ENCODE data around the gene SIDT2.
"Not testable (repeated sequence)": the region's sequence is repeated elsewhere in the genome, so short reads cannot be mapped to it uniquely, and the experiment has no call there.

Gene SIDT2

DNA sequence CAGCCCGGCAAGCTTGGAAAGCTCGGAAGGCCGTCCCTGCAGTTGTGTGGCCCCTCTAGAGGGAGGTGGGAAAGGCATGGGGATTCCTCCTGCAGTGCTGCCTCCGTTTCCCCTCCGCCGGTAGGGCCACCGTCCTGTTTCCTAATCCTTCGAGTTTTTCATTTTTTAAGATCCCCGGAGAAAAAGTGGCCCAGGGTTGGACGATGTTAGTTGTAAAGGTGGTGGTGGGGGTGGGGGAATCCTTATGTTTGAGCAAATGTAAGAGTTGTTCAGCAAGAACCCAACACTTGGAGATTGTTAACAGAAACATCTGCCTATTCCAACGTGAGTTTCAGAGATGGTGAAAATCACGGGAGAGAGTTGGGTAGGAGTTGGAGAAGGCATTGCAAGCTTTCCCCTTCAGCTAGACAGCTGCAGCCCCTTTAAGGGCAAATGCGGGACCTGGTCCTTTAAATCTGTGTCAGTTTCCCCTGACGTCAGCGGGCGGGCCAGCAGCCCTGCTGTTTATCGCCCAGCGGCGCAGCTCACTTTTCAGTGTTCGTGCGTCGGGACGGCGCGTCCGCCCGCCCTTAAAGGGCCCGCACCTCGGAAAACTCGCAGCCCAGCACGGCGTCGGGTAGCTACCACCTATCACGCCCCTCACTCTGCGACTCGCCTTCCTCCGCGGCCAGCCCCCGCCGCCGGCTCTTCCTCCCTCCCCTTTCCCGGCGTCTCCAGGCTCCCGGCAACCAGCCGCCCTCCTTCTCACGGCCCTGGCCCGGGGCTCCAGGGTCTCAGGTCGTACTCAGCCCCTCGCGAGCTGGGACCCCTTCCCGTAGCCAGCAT is at the start of gene SIDT2:
Gene SIDT2, plus strand, starts transcription at position 534 of the 825 bp plus-strand sequence. CDS start 521 bp downstream, outside the sequence.
- DNase-seq, result peak; percentile 92

DNA sequence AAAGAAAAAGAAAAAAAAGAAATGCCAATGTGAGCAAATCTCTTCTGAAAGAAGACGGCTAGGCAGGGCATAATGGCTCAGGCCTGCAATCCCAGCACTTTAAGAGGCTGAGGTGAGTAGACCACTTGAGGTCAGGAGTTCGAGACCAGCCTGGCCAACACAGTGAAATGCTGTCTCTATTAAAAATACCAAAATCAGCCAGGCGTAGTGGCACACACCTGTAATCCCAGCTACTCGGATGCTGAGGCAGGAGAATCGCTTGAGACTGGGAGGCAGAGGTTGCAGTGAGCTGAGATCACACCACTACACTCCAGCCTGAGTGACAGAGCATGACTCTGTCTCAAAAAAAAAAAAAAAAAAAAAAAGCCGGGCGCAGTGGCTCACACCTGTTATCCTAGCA is 48.1 kb upstream of the SIDT2 start:
- DNase-seq, result not testable (repeated sequence)

DNA sequence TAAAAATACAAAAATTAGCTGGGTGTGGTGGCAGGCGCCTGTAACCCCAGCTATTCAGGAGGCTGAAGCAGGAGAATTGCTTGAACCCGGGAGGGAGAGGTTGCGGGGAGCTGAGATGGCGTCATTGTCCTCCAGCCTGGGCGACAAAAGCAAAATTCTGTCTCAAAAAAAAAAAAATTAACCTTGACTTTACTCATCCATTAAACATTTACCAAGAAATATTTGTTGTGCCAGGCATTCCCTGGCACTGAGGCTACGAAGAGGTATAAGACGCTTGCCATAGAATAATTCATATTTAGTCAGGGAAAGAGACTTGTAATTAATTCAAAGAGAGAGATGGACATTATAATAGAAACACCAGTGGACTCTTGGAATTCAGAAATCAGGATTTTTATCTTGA is 47.7 kb upstream of the SIDT2 start:
- no peak for DNase-seq

DNA sequence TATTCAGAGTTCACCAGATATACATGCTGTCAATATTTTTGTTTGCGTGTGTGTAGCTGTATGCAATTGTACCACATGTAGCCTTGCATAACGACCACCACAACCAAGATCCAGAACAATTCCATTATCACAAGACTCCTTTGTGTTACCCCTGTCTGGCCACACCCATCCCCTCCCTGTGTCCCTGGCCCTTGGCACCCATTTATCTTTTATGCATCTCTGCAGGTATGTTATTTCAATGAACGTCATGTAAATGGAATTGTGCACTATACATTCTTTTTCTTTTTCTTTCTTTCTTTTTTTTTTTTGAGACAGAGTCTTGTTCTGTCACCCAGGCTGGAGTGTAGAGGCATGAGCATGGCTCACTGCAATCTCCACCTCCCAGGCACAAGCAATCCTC is 44.1 kb upstream of the SIDT2 start:
- DNase-seq, result no peak

DNA sequence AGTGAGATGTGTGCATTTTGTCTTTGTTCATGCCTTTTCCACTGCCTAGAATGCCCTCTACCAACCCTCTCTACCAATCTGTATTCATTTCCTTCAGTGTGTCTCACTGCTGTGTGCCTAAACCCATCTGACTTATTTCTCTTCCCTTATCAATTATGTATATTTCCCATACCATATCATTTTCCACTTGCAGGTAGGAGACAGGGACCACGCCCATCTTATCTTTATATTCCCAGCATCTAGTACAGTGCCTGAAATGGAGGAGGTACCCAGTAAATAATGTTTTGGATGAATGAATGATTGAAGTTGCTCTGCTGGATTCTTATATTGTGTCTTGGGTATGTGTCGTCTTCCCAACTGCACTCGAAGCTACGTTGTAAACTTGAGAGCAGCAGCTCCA is 43.6 kb upstream of the SIDT2 start:
- not testable (repeated sequence) for DNase-seq

DNA sequence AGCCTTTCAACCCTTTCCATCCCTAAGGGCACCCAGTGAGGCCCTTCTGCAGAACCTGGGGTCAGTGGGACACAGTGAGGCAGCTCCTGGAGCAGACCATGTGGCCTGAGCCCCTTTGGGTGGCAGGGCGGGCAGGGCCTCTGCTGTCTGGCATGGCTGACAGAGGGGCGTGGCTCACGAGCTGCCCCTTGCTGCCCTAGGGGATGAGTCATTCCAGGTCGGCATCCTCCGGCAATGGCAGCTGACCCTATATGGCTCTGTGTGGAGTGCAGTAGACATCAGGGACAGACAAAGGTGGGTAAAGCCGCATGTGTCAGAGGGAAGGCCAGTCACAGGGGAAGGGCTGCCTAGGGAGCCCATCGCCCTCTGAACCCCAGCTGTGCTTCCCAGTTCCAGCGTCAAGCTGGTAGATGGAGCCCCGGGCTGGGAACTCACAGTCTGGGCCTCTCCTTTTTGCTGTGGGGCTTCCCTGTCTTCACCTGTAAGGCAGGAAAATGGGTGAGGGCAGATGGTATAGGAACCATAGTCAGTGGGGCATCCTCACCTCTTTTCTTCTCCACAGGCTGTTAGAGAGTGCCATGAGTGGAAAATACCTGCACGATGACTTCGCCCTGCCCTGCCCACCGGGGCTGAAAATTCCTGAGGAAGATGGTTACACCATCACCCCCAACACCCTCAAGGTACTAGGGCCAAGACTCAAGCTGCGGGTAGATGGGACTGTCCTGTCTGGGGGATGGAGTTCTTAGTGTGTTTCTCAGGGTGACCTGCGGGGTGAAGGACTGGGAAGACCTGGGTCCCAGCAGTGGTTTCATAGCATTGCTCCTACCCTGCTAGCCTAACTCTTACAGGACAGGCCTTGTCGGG is 41.1 kb upstream of the SIDT2 start:
- not testable (repeated sequence) for DNase-seq

DNA sequence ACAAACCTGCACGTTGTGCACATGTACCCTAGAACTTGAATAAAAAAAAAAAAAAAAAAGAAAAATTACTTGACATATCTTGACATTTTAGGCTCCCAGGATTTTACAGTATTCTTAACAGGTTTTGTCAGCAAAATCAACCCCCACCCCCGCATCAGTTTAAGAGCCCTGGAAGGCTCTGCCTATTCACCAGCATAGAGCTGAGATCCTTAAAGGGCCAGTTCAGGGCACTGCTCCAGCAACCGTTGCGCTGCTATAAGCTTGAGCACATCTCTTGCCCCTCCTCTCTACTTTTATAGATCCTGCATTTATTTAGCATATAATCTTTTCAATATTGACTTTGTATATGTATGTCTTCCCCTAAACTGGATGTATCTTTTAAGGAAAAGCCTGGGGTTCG is 35.2 kb upstream of the SIDT2 start:
- peak; percentile 67 for DNase-seq

DNA sequence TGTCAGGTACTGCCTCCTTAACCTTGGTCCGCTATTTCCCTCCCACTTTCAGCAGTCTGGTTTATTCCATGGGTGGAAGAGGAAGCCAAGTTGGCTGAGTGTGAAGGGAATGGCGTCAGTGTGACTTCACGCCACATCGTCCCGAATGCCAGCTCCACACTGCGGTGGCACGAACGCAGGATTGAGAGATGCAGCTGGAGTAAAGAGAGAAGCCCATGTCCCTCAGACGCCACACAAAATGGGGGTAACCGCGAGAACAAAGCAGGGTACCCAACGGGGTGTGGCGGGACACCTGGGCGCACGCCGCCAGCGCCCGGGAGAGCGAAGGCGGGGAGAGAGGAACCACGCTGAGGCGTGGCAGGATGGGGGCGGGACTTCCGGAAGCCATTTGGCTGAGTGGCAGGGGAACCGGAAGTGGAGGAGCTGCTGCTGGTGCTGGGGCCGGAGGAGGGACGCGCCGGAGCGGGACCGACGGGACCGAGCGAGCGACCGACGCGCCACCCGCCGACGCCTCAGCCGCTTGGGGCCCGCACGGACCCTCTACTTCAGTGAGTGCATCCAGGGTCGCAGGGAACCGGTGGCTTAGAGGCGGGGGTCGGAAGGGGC is 34.6 kb upstream of the SIDT2 start, which contains the start of gene PAFAH1B2:
Gene PAFAH1B2, plus strand, starts transcription at position 417 of the 606 bp plus-strand sequence. CDS start 8,161 bp downstream, outside the sequence.
- peak; percentile 98 for DNase-seq

DNA sequence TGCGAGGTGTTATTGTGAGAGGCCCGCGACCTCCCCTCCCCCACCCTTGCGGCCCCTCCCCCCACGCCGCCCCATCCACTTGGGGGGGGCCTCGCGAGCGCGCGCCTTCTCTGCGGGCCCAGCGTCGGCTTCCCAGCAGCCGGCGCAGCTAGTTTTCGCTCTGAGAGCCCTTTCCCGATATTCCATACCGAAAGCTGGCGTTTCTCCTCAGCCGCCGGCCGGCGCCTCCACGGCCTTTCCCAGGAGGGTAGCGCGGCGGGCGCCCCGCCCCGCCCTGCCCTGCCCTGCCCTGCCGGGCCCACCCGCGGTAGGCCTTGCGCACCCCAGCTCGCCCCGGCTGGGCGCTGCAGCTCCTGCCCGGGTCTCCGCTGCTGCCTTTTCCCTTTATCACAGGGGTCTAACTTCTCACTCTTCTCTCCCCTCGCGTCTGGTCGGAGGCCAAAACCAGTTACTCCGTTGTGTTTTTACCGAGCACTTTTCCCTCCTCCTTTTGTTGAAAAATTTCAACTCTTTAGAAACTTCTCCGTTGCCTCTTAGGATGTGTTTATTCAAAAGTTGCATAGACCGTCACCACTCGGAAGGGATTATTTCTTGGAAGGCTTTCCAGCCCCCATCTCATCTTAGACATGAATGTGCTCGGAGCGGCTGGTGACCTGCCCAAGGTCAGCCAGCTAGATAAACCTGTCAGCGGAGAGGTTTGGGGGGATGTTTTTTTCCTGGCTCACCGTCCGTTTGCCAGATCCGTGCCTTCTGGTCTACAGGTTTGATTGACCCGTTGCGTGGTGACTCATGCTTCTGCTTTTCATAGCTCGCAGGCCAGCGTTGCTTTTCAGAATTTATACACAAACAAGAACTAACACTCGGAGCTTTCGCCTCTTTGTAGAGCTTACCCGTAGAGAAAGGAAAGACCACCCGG is 33.8 kb upstream of the SIDT2 start:
- peak; percentile 62 for DNase-seq

DNA sequence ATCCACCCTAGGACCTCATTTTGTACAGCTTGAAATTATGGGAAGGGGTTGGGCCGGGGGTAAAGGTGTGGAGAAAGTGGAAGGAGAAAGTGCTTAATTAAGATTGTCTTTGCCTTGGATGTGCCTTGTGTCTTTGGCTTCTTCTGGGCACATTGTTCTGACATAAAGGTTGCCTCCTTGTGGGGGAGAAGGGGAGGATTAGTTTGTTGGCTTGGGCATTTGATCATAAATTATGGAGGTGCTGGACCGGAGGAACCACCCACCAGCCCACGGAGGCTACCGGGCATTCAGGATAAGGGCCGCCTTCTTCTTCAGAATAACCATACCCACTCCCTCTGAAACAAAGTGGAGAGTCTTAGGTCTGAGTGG is 33.2 kb upstream of the SIDT2 start:
- DNase-seq, result no peak

DNA sequence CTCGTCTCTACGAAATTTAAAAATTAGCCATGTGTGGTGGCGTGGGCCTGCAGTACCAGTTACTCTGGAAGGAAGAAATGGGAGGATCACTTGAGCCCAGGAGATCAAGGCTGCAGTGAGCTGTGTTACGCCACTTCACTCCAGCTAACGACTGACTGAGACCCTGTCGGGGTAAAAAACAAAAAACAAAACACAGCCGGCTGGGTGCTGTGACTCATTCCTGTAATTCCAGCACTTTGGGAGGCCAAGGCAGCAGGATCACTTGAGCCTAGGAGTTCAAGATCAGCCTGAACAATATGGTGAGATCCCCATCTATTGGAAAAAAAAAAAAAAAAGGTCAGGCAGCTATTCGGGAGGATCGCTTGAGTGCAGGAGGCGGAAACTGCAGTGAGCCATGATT is 32.0 kb upstream of the SIDT2 start:
- DNase-seq, result no peak

DNA sequence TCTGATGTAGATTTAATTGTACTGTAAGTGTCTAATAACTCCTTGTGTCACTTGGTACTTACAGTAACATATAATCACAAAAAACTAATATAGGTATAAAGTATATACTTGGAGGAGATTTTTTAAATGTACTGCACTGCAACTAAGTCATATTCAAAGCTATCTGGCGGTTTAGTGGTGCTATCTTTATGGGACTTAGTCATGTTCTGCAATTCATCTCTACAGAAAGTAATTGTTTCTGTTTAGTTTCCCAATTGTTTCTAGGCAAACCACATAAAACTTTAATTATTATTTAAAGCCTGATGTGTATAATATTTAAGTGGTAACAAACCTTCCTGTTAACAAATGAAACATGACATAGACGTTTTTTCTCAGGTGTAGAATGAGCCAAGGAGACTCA is 26.5 kb upstream of the SIDT2 start:
- DNase-seq, result no peak

DNA sequence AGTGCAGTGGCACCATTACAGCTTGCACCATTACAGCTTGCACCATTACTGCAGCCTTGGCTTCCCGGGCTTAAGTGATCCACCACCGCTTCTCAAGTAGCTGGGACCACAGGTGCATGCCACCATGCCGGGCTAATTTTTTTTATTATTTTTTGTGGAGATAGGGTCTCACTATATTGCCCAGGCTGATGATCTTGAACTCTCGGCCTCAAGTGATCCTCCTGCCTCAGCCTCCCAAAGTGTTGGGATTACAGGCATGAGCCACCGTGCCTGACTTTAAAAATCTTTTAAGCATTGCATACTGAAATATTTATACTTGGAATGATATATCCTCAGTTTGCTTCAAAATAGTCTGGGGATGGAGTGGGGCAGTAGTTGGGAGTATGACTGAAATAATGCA is 24.1 kb upstream of the SIDT2 start:
- no peak for DNase-seq

DNA sequence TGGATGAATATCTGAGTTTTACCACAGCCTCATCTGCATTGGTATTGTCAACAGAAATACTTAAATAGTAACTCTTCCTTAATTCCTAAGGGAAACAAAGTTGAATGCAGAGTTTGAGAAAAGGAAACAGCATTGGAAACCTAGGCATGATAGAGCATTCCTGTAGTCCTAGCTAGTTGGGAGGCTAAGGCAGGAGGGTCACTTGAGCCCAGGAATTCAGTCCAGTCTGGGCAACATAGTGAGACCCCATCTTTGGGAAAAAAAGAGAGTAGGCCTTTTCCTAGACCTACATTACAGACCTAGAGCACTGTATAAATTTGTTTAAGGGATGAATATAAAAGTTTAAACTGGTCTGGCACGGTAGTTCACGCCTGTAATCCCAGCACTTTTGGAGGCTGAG is 21.0 kb upstream of the SIDT2 start:
- no peak for DNase-seq

DNA sequence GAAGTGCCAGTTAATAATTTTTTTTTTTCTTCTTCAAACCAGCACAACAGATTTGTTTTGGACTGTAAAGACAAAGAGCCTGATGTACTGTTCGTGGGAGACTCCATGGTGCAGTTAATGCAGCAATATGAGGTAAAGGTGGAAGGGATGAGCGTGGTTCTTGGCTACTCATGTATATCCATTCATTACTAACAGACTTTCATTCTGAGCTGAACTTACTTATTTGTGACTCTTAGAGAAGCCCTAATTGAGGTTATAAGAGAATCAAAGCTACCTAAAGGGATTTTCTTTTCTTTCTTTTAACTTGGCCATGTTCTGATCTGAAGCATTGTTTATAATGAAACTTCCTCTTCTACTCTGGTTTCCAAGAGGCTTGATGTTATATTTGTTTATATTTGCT is 18.7 kb upstream of the SIDT2 start:
- DNase-seq, result no peak

DNA sequence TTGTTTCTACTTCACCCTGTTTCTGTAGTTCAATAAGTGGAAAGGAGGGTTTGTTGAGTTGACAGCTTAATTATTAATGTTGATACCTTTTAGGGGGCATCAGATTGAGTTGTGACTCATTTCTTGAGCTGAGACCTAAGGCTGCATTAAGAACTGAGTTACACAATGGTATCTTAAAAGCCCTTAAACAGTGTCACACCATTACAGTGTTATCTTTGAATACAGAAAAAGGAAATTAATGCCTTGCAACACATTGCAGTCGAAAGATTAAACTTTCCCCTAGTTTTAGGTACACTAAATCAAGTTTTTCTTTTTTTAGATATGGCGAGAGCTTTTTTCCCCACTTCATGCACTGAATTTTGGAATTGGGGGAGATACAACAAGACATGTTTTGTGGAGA is 17.7 kb upstream of the SIDT2 start:
- DNase-seq, result no peak

DNA sequence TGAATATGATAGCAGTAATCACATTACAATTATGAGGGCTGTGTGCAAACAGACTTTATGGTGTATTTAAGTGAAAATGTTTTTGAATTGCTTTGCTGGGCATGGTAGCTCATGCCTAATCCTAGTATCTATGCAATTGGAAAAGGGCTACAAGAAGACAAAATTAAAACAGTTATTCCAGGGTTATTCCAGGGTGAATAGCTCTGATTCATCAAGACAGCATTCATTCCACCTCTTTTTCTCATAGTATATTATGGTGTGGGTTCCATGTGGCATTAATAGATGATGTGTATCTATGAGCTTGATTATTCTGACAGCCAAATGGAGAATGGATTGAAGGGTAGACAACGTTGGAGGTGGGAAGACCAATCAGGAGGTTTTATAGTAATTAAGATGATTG is 12.1 kb upstream of the SIDT2 start:
- DNase-seq, result no peak

DNA sequence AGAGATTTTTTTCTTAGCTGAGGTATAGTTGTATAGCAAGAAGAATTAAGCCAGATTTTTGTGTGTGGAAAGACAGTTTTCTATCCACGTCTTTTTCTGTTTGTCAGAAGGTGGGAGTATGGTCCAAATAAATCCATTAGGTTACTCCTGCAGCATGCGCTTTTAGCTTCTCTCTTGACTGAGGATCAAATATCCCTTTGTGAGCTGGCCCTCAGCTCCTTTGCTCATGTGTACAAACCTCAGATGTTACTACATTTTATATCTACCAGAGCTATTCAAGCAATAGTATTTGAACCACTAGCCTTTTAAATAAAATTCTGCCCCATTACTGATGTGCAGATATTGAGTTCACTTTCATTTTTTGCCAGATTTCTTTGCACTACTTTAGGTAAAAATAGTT is 8.8 kb upstream of the SIDT2 start:
- DNase-seq, result peak; percentile 1

DNA sequence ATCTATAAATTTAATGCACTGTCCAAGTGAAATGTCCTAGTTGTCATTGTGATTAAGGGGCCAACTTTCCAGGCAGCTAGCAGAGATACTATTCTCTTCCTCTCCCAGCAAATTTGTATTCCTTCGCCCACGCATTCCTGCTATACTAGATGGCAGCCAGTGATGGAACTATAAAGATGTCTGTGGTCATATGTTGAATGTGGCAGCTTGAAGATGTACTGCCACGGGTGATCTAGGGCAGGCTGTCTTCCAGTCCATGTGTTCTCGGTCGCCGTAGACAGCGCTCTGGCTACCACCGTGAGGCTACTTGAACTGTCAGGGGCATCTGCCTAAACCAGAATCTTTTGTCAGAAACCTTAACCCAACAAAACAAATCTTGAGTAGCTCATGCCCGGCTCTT is 8.3 kb upstream of the SIDT2 start:
- peak; percentile 40 for DNase-seq

DNA sequence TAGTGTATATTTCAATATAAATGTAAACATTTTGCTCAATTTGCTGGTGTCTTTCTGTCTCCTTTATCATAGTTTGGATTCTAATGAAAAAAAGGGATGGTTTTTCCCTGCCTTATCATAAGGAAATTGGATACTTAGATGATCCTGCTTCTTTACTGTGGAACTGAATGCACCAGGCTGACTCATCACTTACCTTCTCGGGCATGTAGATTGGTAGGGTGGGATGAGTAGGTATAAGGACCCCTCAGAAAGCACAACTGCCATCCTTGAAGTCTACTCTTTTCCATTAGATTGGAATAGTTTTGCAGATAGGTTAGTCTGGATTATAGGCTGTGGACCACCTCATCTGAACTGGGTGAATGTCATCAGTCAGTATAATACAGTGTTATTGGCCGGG is 7.5 kb upstream of the SIDT2 start:
- no peak for DNase-seq

DNA sequence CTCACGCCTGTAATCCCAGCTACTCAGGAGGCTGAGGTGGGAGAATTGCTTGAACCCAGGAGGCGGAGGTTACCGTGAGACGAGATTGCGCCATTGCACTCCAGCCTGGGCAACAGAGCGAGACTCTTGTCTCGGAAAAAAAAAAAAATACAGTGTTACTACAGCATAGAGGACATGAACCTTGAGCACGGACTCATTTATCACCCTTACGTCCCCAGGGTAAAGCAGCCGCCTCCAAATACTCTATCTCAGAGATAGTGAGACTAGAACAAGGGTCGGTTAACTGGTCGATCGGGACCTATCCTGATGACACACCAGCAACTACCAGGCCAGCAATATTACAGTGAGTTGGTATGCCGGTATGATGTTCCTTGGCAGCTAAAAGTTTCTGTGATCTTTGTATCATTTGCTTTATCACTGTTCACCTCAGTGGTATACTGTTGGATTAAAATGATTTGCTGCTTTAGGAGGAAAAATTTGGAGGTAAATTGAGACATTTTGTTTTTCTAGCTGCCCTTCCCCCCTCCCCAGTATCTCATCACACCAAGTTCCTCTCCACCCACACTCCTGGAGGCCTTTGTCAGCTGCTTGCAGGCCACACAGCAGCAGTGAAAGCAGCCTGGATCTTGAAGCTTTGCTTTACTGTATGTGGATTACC is 7.0 kb upstream of the SIDT2 start:
- peak; percentile 33 for DNase-seq
